ENCODE results near the gene ITGA5. TPM values are rescaled to one million over a fixed set of nuclear protein-coding genes. Genes with fewer than 3 reads are reported as not detected.

Gene ITGA5
- total RNA-seq, 2 donors from 2014 or later, result 28.5 to 49.1 TPM

DNA sequence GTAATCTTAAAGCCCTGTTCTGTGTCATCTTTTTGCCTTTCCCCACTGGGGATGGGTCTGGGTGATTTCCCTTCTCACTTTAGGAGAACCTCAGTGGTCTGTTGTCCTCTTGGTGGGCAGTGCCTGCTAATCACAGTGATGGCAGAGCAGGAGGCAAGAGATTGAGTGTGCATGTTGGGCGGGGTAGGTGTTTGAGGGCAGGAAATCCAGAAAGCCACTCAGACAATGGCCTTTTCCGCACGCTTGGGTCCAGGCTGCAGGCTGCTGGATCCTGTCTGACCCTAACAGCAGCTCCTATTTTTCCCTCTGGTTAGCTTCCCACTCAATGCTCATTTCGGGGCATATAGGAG is 13.7 kb upstream of the ITGA5 start:
- H3K27me3 ChIP-seq, result no peaks in the 10 kb centered on the region
- TF ChIP-seq, protein P1, sequence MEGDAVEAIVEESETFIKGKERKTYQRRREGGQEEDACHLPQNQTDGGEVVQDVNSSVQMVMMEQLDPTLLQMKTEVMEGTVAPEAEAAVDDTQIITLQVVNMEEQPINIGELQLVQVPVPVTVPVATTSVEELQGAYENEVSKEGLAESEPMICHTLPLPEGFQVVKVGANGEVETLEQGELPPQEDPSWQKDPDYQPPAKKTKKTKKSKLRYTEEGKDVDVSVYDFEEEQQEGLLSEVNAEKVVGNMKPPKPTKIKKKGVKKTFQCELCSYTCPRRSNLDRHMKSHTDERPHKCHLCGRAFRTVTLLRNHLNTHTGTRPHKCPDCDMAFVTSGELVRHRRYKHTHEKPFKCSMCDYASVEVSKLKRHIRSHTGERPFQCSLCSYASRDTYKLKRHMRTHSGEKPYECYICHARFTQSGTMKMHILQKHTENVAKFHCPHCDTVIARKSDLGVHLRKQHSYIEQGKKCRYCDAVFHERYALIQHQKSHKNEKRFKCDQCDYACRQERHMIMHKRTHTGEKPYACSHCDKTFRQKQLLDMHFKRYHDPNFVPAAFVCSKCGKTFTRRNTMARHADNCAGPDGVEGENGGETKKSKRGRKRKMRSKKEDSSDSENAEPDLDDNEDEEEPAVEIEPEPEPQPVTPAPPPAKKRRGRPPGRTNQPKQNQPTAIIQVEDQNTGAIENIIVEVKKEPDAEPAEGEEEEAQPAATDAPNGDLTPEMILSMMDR (IDR thresholded peaks at IDR 0.05), result no peak
- no peak for TF ChIP-seq POLR2A (IDR thresholded peaks at IDR 0.05)
- H3K4me3 ChIP-seq, result no peak overlapping the region
- ATAC-seq (no peak), DNase-seq (no peak)
- H3K36me3 ChIP-seq (replicated peaks in 1 of 2; ENCODE audit: insufficient read depth in 1 of 2, low read depth in 2 of 2), result no peaks in the 10 kb centered on the region
- peak overlapping the region in 3 of 4 donors; percentile 0 to 52 (median 43) for H3K27ac ChIP-seq
- 69 to 75% methylated on average over 4 of the region's 4 CpGs for WGBS, 2 donors
- H3K9me3 ChIP-seq, result no peaks in the 10 kb centered on the region
- peaks cover 26% of the 10 kb centered on the region for H3K4me1 ChIP-seq
- intact Hi-C loops (cut with DNase I), result no loop called here

DNA sequence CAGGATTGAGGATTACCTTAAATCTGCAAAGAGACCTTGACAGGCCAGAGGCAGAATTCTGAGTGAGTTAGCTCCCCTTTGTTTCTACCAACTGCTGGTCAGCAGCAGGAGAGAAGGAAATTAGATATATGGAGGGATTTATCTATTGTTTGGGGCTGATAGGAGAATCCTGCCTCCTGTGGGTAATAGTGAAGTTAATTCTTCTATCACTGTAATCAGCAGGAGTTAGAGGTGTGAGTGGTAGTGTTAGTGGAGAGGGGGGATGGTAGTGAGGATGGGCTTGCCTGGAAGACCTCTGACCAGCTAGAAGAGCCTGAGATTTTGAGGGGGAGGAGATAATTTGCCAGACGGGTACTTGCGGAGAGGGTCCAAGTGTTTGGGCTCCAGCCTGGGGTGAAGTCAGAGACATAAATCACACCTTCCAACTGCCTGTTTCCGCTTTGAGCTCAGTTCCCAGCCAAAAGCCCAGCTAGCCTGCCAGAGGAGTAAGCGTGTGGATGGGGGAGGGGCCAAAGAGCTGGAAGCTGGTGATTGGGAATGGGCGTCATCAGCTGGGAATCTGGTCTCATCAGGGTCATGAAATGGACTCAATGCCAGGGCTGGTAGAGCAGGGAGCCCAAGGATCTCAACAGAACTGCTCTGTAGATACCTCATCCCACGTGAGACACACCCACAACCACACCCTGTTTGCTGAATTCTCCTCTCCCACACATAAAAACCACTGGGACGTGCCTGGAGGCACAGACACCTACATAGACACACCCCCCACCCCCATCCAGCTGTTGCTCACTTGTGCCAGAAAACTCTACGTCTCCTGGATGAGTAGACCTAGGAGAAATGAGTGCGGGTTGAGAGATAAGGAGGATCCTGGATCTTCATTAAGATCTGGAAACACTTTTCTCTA is 13.1 kb upstream of the ITGA5 start:
- intact Hi-C loops (cut with DNase I), result no loop called here
- peak; percentile 85 for ATAC-seq
- Histone ChIP-seq H3K4me1 (peaks cover 26% of the 10 kb centered on the region), H3K27ac (peak overlapping the region in 3 of 4 donors; percentile 0 to 60 (median 43)), H3K36me3 (replicated peaks in 1 of 2; ENCODE audit: insufficient read depth in 1 of 2, low read depth in 2 of 2) (no peaks in the 10 kb centered on the region), H3K9me3 (no peaks in the 10 kb centered on the region), H3K27me3 (no peaks in the 10 kb centered on the region), H3K4me3 (no peak overlapping the region)
- TF ChIP-seq, protein P1 (IDR thresholded peaks at IDR 0.05), result no peak
- no peak for TF ChIP-seq POLR2A (IDR thresholded peaks at IDR 0.05)
- WGBS, 2 donors, result 43 to 52% methylated on average over 9 of the region's 9 CpGs
- DNase-seq, result peak; percentile 59 to 83 (median 75)

DNA sequence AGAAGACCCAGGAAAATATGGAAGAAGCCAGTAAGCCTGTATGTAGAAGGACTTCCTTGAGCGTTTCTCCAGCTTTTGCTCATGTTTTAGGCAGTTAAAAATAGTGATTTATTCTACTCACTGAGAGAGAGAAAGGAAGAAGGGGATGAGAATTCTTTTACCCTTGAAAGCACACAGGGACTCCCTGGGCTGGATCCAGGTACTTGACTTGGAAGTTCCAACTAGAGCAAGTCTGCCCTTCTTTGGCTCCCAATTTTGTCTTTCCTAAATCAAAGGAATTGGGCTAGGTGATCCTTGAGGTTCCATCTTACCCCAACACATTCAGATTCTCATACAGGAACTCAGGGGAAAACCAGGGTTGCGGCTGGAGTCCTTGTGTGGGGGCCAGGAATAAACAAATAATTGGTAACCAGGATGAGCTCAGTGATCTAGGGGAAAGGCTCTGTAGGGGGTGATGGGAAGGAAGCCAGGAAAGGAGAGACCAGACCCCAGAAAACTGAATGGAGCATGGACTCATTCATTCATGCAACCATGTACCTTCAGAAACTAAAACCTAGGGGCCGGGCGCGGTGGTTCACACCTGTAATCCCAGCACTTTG is 11.5 kb upstream of the ITGA5 start:
- no peaks in the 10 kb centered on the region for H3K36me3 ChIP-seq (replicated peaks in 1 of 2; ENCODE audit: insufficient read depth in 1 of 2, low read depth in 2 of 2)
- DNase-seq (no peak), ATAC-seq (no peak)
- no peak overlapping the region for H3K27ac ChIP-seq
- TF ChIP-seq, protein P1 (IDR thresholded peaks at IDR 0.05), result no peak
- TF ChIP-seq POLR2A (IDR thresholded peaks at IDR 0.05), result no peak
- H3K4me1 ChIP-seq, result peaks cover 24% of the 10 kb centered on the region
- WGBS, 2 donors, result 84 to 93% methylated on average over 5 of the region's 5 CpGs
- no peaks in the 10 kb centered on the region for H3K27me3 ChIP-seq
- H3K9me3 ChIP-seq, result no peaks in the 10 kb centered on the region
- no peak overlapping the region for H3K4me3 ChIP-seq
- intact Hi-C loops (cut with DNase I), result no loop called here

DNA sequence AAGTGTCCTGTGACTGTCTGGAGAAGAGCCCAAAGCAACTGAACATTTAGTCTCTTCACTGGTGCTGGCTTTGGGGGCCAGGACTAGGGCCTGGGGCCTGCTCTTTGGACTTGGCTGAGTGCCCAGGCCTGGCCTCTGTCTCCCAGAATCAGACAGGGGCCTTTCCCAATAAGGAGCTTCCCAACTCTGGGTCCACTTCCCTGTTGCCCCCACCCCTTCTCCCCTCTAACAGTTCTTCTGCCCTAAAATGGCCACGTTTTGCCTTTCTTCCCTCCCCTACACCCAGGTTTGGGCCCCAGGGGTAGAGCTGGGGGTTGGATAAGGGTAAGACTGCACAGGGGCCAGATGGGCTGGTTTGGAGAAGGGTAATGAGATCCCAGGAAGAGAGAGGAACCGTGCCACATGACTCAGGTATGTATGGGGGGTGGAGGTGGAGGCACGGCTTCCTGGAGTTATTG is 10.0 kb upstream of the ITGA5 start:
- Histone ChIP-seq H3K27me3 (no peaks in the 10 kb centered on the region), H3K27ac (peak overlapping the region in 1 of 4 donors; percentile 39), H3K9me3 (no peaks in the 10 kb centered on the region), H3K4me3 (no peak overlapping the region), H3K36me3 (replicated peaks in 1 of 2; ENCODE audit: insufficient read depth in 1 of 2, low read depth in 2 of 2) (no peaks in the 10 kb centered on the region), H3K4me1 (peaks cover 19% of the 10 kb centered on the region)
- DNase-seq, result no peak
- intact Hi-C loops (cut with DNase I), result no loop called here
- WGBS, 2 donors, result 60 to 77% methylated on average over 3 of the region's 3 CpGs
- TF ChIP-seq POLR2A (IDR thresholded peaks at IDR 0.05), result no peak
- TF ChIP-seq, protein P1 (IDR thresholded peaks at IDR 0.05), result no peak
- no peak for ATAC-seq

Data from body of pancreas (tissue), 4 donors.